GM19238 (cell line): ENCODE measurements around the gene SPG11.
"Not testable (repeated sequence)": the region's sequence is repeated elsewhere in the genome, so short reads cannot be mapped to it uniquely, and the experiment has no call there.

ENCODE experiments used
- DNase-seq: peaks from one replicate; pipeline ENCODE4 v3.0.0; 2011; ENCODE audit warnings: low spot score; ENCODE audit not compliant: insufficient read length

Gene SPG11

GRCh38 chr15:44675911-44676310 is 12.4 kb upstream of the SPG11 start:
- DNase-seq: no peak

- no peak for DNase-seq
Observed at GRCh38 chr15:44673639-44674038, 10.2 kb upstream of the SPG11 start.

DNA sequence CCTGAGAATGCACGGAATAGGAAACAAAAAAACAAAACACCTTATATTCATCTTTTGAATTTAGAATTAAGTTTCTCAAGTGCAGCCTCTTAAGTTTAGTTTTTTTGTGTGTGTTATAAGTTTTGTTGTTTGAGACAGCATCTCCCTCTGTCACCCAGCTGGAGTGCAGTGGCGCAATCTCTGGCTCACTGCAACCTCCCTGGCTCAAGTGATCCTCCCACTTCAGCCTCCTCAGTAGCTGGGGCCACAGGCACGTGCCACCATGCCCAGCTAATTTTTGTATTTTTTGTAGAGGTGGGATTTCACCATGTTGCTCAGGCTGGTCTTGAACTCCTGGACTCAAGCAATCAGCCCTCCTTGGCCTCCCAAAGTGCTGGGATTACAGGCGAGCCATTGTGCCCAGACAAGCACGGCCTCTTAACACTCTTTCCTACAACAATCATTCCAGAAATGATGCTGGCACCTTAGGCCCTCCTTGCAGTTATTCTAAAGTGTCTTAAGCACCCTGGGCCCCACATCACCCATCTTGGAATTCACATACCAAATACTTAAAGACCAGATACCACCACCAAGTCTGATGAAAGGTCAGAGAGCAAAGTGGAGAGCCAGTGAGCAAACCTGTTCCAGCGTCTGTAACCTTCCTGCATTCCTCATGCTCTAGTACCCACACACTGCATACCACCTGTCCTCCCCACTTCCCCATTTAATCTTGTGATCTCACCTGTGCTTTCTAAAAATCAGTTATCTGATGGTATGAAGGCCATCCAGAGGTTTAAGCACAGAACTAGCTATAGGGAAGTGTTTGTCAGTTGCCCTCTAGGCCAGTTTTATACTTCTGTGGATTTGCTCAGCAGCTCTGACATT is 6.9 kb upstream of the SPG11 start:
- DNase-seq: no peak

DNA sequence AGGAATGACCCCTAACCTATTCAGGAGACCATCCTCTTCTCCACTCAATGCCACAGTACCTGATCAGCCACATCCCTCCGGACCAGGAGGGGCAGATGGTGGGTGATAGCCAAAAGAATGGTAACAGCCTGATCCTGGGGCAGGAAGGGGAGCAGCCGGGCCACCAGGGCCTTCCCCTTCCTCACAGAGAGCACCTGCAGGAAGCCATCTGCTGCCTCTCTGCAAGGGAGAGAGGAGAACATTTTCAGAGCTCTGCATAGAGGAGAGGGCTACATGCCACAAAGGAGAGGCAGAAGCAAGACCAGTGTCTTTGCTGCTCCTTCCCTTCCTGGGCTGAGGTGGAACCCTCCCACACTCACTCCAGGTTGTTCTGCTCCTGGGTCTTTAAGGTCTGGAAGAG is 5.5 kb upstream of the SPG11 start:
- no peak for DNase-seq

DNA sequence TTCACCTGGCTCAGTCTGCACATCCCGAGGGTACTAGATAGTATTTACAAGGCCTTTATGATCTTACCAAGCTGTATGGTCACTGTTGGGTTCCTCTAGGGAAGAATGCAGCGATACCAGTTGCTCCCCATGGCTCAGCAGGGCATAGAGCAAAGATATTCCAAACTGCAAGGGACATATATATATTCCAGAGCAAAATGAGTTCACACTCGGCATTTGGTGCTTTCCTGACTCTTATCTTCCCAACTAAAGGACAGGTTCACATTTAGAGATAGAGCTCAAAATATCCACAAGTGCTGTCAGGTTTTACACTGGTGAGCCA is 3.5 kb upstream of the SPG11 start:
- DNase-seq: no peak

DNA sequence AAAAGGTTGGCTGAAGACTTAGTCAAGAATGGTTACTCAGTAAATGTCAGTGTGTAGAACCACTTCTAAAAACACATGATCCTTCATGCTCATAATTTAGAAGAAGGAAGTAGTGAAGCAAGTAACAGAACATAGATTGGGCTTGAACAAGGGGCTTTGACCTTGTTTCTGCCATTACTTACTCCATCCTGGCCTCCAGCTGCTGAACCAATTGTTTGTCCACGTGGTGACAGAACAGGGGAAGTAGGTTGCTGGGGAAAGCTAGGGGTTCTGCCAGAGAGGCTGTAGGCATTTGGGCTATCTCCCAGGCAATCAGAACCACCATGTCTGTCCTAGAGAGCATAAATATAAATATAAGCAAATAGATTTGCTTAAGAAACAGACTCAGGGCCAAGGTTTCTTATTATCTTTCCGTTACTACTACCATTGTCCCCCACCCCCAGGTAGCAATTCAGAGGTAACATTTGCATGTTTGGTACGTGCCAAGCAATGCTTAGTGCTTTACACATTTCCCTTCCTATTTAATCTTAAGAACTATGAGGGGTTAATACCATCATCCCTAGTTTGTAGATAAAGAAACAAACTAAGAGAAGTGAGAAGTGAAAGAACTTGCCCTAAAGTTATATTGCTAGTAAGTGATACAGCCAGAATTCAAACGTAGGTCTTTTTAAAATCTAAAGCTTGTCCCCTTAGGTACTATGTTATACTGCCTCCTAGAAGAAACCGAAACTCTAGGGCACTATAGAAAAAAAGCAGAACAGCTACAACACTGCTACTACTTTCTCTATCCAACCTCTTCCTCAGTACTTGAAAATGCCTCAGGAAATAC is 3.0 kb upstream of the SPG11 start:
- DNase-seq: no peak

DNA sequence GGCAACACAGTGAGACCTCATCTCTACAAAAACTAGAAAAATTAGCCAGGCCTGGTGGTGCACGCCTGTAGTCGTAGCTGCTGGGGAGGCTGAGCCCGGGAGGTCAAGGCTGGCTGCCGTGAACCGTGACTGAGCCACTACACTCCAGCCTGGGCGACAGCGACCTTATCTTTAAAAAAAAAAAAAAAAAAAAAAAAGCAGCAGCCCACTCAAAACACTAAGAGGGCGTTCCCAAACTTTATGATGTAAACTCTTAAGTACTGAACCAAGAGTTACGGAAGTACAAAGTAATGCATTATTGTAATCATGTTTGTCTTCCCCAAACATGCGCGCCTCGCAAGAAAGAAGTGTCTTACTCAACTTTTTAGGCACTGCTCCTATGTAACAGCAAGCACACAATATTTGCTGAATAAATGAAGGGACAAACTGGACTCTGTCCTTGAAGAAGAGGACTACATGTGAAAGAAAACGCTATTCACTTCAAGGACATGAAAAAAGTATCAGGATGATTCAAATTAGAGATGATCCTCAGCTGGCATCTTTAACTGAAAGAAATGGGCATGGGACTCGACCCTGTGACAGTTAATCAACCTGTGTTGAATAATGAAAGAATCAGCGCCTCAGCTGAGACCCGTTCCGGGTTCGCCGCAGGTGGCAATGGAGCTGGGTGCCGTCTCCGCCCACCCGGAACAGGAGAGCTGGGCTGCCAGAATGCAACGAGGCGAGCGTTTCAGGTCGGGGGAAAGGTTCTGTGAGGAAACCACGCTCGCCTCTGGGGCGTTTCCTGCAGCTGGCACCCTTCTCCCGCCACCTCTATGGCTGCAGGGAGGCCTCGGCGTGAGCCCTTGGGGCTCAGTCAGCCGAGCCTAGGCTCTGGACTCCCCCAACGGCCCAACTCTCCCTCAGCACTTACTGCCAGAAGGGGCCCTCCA is 718 bp downstream of the SPG11 start:
- peak; percentile 38 for DNase-seq

DNA sequence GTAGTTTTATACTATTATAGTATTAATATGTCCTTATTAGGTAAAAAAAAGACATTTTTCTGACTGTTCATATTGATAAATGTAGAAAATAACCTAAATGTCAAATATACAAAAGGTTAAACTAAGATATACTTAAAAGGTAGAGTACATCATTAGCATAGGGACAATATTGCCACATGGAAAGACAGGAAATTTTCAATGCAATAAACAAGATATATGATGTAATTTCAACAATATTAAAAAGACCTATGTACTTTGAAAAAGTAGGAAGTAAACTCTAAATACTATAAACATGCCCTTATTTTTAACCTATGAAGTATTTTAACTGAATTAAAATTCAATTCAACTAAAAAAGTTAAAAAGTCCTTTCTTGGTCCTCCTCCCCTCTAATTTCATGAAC is 1.9 kb downstream of the SPG11 start:
- no peak for DNase-seq

DNA sequence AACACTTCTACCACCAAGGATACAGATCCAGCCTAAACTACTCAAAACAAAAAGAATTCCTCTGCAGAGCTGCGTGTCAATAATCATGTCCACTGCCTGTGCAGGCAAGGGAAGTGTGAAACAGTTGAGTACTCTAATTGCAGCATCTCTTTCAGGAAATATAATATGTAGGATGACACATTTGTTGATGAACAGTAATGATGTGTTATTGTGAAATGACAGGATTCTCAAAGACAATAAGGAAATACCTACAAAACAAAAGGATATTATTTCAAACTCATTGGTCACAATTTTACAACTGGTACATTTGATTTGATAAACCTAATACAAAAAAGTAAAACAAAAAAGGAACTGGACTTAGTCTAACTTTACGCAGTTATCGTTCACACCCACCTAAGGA is 4.4 kb downstream of the SPG11 start:
- no peak for DNase-seq

- DNase-seq: no peak
Observed at GRCh38 chr15:44657378-44657777, 6.1 kb downstream of the SPG11 start.

- DNase-seq: no peak
Observed at GRCh38 chr15:44656913-44657312, 6.5 kb downstream of the SPG11 start.

- DNase-seq: no peak
Observed at GRCh38 chr15:44656298-44656697, 7.2 kb downstream of the SPG11 start.

- no peak for DNase-seq
Observed at GRCh38 chr15:44654858-44655257, 8.6 kb downstream of the SPG11 start.

DNA sequence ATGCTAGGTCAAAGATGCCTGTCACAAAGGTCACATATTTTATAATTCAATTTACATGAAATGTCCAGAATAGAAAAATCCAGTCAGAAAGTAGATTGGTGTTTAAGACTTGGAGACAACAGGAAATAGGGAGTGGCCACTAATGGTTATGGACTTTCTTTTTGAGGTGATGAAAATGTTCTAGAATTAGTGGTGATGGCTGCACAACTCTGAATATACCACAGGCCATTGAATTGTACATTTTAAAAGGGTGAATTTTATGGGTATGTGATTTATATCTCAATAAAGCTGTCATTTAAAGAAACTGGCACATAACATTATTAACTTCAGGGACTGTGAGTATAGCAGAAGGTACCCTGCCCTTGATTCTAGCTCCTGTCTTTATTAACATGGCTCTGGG is 15.8 kb downstream of the SPG11 start:
- no peak for DNase-seq

- DNase-seq: no peak
Observed at GRCh38 chr15:44647036-44647435, 16.4 kb downstream of the SPG11 start.

DNA sequence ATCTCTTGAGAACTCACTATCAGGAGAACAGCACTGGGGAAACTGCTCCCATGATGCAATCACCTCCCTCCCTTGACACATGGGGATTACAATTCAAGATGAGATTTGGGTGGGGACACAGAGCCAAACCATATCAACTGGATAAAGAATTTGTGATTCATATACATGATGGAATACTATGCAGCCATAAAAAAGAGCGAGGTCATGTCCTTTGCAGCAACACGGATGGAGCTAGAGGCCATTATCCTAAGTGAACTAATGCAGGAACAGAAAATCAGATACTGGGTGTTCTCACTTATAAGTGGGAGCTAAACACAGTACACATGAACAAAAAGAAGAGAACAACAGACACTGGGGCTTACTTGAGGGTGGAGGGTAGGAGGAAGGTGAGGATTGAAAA is 17.0 kb downstream of the SPG11 start:
- DNase-seq: no peak

DNA sequence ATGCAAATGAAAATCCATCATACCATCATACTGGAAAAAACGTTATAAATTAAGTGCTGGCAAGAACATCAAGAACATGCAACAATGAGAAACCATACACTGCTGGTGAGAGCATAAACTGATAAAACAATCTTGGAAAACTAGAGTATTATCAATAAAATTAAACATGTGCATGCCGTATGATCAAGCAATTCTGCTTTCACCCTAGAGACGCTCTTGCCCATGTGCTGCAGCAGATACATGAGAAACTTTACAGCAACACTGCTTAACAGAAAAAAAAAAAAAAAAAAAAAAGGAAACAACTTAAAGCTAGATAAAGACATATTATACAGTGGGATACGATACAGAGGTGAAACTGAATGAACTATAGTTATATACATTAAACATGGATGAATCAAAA is 21.8 kb downstream of the SPG11 start:
- no peak for DNase-seq

GRCh38 chr15:44636976-44637375 is 26.5 kb downstream of the SPG11 start:
- no peak for DNase-seq

DNA sequence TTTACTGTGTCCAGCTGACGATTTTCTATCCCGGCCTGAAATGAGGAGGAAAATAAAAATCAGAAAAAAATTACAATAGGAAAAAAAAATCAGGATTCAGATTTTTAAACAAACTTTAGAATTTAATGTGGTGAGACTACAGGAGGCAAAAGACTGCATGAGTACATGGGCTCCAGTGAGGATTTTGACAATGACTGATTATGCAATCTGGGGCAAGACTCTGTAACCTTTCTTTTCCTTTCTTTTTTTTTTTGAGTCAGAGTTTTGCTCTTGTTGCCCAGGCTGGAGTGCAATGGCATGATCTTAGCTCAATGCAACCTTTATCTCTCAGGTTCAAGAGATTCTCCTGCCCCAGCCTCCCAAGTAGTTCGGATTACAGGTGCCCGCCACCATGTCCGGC is 29.9 kb downstream of the SPG11 start:
- no peak for DNase-seq

DNA sequence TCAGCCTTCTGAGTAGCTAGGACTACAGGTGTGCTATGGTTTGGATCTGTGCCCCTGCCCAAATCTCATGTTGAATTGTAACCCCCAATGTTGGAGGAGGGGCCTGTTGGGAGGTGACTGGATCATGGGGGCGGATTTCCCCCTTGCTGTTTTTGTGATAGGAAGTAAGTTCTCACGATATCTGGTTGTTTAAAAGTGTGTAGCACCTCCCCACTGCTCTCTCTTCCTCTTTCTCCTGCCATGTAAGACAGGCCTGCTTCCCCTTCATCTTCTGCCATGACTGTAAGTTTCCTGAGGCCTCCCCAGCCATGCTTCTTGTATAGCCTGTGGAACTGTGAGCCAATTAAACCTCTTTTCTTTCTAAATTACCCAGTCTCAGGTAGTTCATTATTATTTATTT is 38.2 kb downstream of the SPG11 start:
- not testable (repeated sequence) for DNase-seq

GRCh38 chr15:44623178-44623577 is 40.3 kb downstream of the SPG11 start:
- DNase-seq: no peak

DNA sequence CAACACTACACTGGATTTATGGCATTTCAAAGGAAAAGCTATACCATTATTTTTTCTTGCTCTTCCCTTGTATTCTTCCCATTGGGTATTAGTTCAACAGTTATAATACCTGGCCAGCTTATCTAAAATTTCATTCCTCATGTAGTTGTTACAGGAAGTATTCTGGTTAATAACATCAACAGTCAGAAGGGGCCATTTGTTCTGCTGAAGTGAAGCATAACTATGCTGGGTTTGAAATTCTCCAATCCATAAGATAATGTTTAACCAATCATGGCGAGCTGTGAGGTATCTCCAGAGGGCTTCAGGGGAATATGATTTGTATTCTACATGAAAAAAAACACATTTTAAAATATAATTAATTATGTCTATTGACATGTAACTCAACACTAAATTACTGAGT is 43.4 kb downstream of the SPG11 start:
- no peak for DNase-seq
